IPS-18a (cell line): ENCODE measurements around the gene PRKAG2.
"Not testable (repeated sequence)": the region's sequence is repeated elsewhere in the genome, so short reads cannot be mapped to it uniquely, and the experiment has no call there.

Experiments used
- H3K27ac ChIP-seq: one replicate; pipeline ENCODE4 v1.5.1; 2013; ENCODE audit warnings: low read length
- H3K27me3 ChIP-seq: one replicate; pipeline ENCODE4 v1.6.1; 2013; ENCODE audit warnings: mild to moderate bottlenecking, low read length; ENCODE audit not compliant: control insufficient read depth, insufficient read depth
- H3K36me3 ChIP-seq: one replicate; pipeline ENCODE4 v1.6.1; 2013; ENCODE audit warnings: low read depth, low read length; ENCODE audit not compliant: control insufficient read depth
- H3K4me1 ChIP-seq: one replicate; pipeline ENCODE4 v1.6.1; 2013; ENCODE audit warnings: low read depth, low read length; ENCODE audit not compliant: control insufficient read depth
- H3K4me3 ChIP-seq: one replicate; pipeline ENCODE4 v1.5.1; 2013; ENCODE audit warnings: low read length
- H3K9ac ChIP-seq: one replicate; pipeline ENCODE4 v1.6.1; 2013; ENCODE audit warnings: mild to moderate bottlenecking, low read length, moderate library complexity
- H3K9me3 ChIP-seq: one replicate; pipeline ENCODE4 v1.6.1; 2013; ENCODE audit warnings: low read depth, low read length; ENCODE audit not compliant: control insufficient read depth

The PRKAG2 gene

DNA sequence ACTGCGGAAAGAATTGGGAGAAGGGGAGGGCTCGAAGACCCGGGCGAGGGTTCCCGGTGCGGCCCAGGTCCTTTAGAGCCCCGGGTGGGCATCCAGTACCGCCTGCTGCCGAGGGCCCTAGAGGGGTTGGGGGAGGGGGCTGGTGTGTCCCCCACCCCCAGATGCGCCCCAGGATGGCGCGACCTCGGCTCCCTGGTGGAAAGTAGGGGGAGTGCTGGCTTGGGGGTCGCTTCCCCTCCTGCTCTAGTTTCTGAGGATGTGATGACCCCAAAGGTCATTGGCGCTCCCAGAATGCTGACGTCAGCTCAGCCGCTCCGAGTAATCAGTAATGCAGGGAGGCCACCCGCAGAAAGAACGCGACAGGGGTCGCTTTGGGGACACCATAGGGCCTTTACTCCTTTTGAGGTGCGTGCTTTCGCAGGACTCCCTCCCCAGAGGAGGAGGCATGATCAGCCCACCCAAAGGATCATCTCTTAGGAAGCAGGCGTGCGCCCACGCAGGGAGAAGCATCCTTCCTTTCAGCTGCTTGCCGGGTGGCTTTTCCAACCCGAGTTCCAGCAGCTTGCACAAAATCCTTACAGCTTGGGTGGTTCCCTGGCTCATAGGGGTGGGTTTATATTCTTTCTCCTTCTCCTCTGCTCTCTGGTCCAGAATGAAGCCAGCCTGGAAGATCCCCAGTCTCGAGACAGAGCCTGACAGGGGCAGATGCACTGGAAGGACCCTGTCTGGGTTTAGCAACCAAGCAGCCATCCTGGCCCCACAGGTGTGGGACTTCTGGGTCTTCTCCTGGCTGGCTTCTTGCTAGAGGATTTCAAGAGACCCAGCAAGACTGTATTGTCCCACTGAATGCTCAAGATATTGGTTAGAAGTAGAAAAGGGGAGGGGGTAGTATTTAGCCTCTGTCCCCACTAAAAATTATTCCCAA is 1.3 kb upstream of the PRKAG2 start:
- Histone ChIP-seq H3K4me3 (peak overlapping the region; percentile 68), H3K27me3 (peaks cover 44% of the 10 kb centered on the region), H3K9me3 (no peaks in the 10 kb centered on the region), H3K36me3 (no peaks in the 10 kb centered on the region), H3K9ac (no peak overlapping the region), H3K27ac (no peak overlapping the region), H3K4me1 (peaks cover 6% of the 10 kb centered on the region)

GRCh38 chr7:151875942-151876898 is 695 bp downstream of the PRKAG2 start:
- H3K4me3 ChIP-seq = peak overlapping the region; percentile 68
- H3K27ac ChIP-seq = no peak overlapping the region
- H3K9ac ChIP-seq = no peak overlapping the region
- peaks cover 44% of the 10 kb centered on the region for H3K27me3 ChIP-seq
- no peaks in the 10 kb centered on the region for H3K9me3 ChIP-seq
- no peaks in the 10 kb centered on the region for H3K36me3 ChIP-seq
- H3K4me1 ChIP-seq = peaks cover 6% of the 10 kb centered on the region

DNA sequence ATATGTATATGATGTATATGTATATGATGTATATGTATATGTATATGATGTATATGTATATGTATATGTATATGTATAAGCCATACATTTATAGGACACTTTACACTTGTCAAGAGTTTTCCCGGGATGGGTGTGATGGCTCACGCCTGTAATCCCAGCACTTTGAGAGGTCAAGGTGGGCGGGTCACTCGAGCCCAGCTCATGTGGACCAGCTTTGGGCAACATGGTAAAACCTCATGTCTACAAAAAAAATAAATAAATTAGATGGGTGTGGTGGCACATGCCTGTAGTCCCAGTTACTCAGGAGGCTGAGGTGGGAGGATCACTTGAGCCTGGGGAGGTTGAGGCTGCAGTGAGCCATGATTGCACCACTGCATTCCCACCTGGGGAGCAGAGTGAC is 2.4 kb downstream of the PRKAG2 start:
- H3K27me3 ChIP-seq = peaks cover 41% of the 10 kb centered on the region
- H3K9me3 ChIP-seq, H3K36me3 ChIP-seq, H3K4me1 ChIP-seq, H3K4me3 ChIP-seq, H3K9ac ChIP-seq, H3K27ac ChIP-seq: not testable (repeated sequence)

DNA sequence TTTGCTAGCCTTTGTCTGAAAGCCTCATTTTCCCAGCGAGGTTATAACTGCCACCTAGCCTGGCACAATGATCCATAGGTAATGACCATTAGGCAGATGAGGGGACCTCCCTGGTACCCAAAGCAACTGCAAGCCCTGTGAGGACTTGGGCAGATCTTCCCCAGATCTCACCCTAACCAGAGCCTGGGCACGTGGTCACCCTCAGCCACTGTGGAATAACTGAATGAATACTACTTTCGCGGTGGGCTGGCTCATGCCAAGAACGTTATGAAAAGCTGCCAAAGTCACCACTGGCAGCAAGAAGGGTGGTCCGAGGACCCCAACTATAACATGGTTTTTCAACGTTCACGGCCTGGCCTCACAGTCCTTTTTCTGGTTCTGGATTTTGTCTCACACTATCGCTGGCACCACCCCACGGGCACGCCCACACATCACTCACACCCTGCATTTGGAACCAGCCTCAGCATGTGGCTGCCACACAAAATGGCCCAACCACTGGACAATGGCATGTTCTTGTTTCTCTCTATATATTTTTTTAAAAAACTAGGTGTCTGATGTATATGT is 3.4 kb downstream of the PRKAG2 start:
- H3K4me1 ChIP-seq = peaks cover 8% of the 10 kb centered on the region
- peaks cover 31% of the 10 kb centered on the region for H3K27me3 ChIP-seq
- no peaks in the 10 kb centered on the region for H3K9me3 ChIP-seq
- no peaks in the 10 kb centered on the region for H3K36me3 ChIP-seq
- no peak overlapping the region for H3K27ac ChIP-seq
- no peak overlapping the region for H3K4me3 ChIP-seq
- H3K9ac ChIP-seq = no peak overlapping the region

DNA sequence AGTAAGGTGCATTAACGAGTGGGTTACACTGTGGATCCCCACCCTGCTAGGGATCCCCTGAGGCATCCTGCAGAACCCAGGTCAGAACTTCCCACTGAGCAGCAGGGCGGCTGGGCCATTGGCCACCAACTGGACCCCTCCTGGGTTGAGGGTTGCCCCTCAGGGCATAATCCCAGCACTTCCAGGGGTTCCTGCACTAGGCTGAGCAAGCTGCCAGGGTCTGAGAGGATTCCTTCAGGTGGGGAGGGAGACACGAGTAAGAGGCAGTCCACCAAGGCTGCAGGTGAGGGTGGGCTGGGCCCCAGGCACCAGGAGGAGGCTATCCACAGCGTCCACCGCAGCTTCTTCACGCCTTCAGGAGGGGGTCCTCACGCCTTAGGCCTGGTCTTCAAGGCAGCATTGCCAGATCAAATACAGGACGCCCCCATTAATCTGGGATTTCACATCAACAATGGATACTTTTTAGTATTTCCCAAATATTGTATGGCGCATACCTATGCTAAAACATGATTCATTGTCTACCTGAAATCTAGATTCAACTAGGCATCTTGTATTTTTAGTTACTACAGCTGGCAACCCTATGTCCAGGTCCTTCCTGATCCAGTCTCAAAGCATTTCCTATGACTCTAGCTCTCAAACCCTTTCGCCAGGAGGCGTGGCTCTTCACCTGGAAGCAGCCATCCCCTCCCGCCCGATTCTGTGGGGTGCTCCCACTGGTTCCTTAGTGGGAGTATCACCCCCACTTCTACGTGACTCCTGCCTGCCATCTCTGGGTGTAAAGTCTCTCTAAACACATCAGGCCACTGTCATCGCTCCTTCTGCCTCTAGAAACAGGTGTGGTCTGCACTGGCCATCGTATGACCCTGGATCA is 4.1 kb downstream of the PRKAG2 start:
- Histone ChIP-seq H3K9me3 (no peaks in the 10 kb centered on the region), H3K4me1 (peaks cover 10% of the 10 kb centered on the region), H3K27ac (no peak overlapping the region), H3K9ac (no peak overlapping the region), H3K4me3 (no peak overlapping the region), H3K36me3 (no peaks in the 10 kb centered on the region), H3K27me3 (peaks cover 24% of the 10 kb centered on the region)

- H3K9me3 ChIP-seq = no peaks in the 10 kb centered on the region
- H3K4me1 ChIP-seq = peaks cover 10% of the 10 kb centered on the region
- H3K4me3 ChIP-seq = no peak overlapping the region
- H3K9ac ChIP-seq = no peak overlapping the region
- peaks cover 16% of the 10 kb centered on the region for H3K27me3 ChIP-seq
- no peaks in the 10 kb centered on the region for H3K36me3 ChIP-seq
- no peak overlapping the region for H3K27ac ChIP-seq
These were observed 5.0 kb downstream of the PRKAG2 start for GRCh38 chr7:151871904-151872303.

GRCh38 chr7:151871189-151871735 is 5.7 kb downstream of the PRKAG2 start:
- H3K4me3 ChIP-seq = no peak overlapping the region
- no peak overlapping the region for H3K27ac ChIP-seq
- H3K36me3 ChIP-seq = no peaks in the 10 kb centered on the region
- peaks cover 10% of the 10 kb centered on the region for H3K4me1 ChIP-seq
- peaks cover 10% of the 10 kb centered on the region for H3K27me3 ChIP-seq
- H3K9me3 ChIP-seq = no peaks in the 10 kb centered on the region
- H3K9ac ChIP-seq = no peak overlapping the region

DNA sequence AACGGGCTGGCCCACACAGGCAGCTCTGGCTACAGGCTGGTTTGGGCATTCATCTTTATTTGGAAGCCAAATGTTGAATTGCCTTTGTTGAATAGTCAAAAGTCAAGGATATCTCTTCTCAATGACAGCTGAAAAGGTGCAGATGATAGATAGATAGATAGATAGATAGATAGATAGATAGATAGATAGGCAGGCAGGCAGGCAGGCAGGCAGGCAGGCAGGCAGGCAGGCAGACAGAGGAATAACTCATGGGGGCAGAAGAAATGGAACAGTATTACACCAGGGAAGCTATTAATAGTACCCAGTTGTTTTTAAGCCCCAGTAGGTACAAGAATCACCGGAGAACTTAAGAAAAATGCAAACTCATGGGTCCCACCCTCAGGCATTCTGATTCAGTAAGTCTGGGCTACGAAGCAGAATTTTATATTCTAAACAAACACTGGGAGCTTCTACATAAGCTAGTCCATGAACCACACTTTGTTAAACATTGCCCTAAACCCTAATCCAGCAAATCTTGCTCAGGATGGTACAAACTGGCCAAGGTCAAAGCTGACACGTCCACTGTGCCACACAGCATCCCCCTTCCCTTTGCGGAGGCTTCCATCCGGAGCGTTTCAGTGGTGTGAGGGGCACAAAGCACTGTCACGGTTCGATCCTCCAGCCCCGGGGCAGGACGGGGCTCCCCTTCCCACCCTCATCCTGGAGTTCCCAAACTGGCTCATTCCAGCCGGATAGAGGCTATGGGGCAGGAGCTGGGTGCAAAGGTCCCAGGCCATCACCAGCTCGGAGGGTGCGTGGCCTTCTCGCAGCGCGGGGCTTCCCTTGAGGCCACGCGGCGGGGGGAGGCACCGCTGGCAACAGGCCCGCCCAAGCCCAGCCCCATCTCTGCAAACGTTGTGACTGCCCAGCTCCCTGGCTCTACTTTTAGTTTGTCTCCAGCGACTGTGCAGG is 6.7 kb downstream of the PRKAG2 start:
- Histone ChIP-seq H3K27me3 (peaks cover 8% of the 10 kb centered on the region), H3K4me3 (no peak overlapping the region), H3K9me3 (no peaks in the 10 kb centered on the region), H3K36me3 (no peaks in the 10 kb centered on the region), H3K27ac (no peak overlapping the region), H3K9ac (no peak overlapping the region), H3K4me1 (peaks cover 10% of the 10 kb centered on the region)

GRCh38 chr7:151869455-151869854 is 7.5 kb downstream of the PRKAG2 start:
- H3K36me3 ChIP-seq = no peaks in the 10 kb centered on the region
- H3K9ac ChIP-seq = no peak overlapping the region
- no peak overlapping the region for H3K4me3 ChIP-seq
- no peaks in the 10 kb centered on the region for H3K9me3 ChIP-seq
- peaks cover under 1% of the 10 kb centered on the region for H3K27me3 ChIP-seq
- no peak overlapping the region for H3K27ac ChIP-seq
- peaks cover 7% of the 10 kb centered on the region for H3K4me1 ChIP-seq

DNA sequence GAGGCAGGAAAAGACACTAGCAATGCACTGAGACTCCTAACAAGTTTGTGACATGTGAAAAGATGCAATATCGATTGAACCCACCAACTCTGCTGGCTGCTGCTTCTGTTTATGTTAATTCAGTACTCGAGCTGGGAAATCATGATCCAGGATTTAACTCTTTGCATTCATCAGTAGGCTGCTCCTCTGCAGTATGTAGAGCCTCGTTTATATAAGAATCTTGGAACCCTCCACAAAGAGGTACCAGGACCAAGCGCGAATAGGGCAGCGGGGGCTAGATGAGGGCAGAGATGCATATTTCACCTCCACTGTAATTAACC is 7.8 kb downstream of the PRKAG2 start:
- H3K4me3 ChIP-seq = no peak overlapping the region
- no peak overlapping the region for H3K27ac ChIP-seq
- no peak overlapping the region for H3K9ac ChIP-seq
- no peaks in the 10 kb centered on the region for H3K27me3 ChIP-seq
- H3K4me1 ChIP-seq = peaks cover 7% of the 10 kb centered on the region
- H3K36me3 ChIP-seq = no peaks in the 10 kb centered on the region
- no peaks in the 10 kb centered on the region for H3K9me3 ChIP-seq
